Sigmoid colon (tissue), 4 donors: ENCODE results near the gene ARID3B.

Source experiments
- CTCF ChIP-seq, 4 experiments: fragments of 450-650 bp in 3 of 4; fragments of 200-600 bp in 1 of 4; IDR thresholded peaks; one replicate each; pipeline ENCODE4 v1.5.1; 2016 to 2019; ENCODE audit warnings: antibody characterized with exemption in 4 of 4, mild to moderate bottlenecking in 3 of 4, moderate library complexity in 2 of 4
- POLR2A ChIP-seq, 2 donors: fragments of 450-650 bp; IDR thresholded peaks; one replicate each; pipeline ENCODE4 v1.6.1; 2016; ENCODE audit warnings: antibody characterized with exemption in 2 of 2, mild to moderate bottlenecking in 2 of 2, moderate library complexity in 2 of 2
- POLR2AphosphoS5 ChIP-seq, 4 donors: sonication (generic); formaldehyde crosslinking; IDR thresholded peaks; one replicate each; pipeline ENCODE4 v1.6.1; 2017; ENCODE audit warnings: antibody characterized with exemption in 4 of 4

- TF ChIP-seq CTCF (IDR thresholded peaks at IDR 0.05) (no peak), POLR2A (IDR thresholded peaks at IDR 0.05) (no peak), POLR2AphosphoS5 (IDR thresholded peaks at IDR 0.05) (no peak)
Measured at GRCh38 chr15:74622758-74623157, 81.7 kb downstream of the ARID3B start.
